Nephron progenitor cell (in vitro differentiated cells): ENCODE data around the gene KCTD20.

Source experiments
- DNase-seq: peaks from one replicate; pipeline ENCODE4 v3.0.0; 2021
- H3K27ac Mint-ChIP-seq: 2 replicates; pipeline ENCODE4 v1.8.0; 2021; ENCODE audit warnings: mild to moderate bottlenecking, moderate library complexity, mixed read lengths
- H3K27me3 Mint-ChIP-seq: 2 replicates; pipeline ENCODE4 v1.8.0; 2021; ENCODE audit warnings: mild to moderate bottlenecking, low read depth, mixed read lengths; ENCODE audit not compliant: poor library complexity
- H3K36me3 Mint-ChIP-seq: 2 replicates; pipeline ENCODE4 v1.8.0; 2021; ENCODE audit warnings: low read depth, mixed read lengths
- H3K4me1 Mint-ChIP-seq: 2 replicates; pipeline ENCODE4 v1.8.0; 2021; ENCODE audit warnings: mixed read lengths
- H3K4me3 Mint-ChIP-seq: 2 replicates; pipeline ENCODE4 v1.8.0; 2021; ENCODE audit warnings: mild to moderate bottlenecking, moderate library complexity, mixed read lengths
- H3K9me3 Mint-ChIP-seq: 2 replicates; pipeline ENCODE4 v1.8.0; 2021; ENCODE audit warnings: mild to moderate bottlenecking, moderate library complexity, mixed read lengths
- TF ChIP-seq, protein P1 (sequence below): fragments of 200-600 bp; sonication (generic); IDR thresholded peaks from 2 replicates; pipeline ENCODE4 v1.5.0; 2021; ENCODE audit warnings: antibody characterized with exemption

KCTD20 gene

DNA sequence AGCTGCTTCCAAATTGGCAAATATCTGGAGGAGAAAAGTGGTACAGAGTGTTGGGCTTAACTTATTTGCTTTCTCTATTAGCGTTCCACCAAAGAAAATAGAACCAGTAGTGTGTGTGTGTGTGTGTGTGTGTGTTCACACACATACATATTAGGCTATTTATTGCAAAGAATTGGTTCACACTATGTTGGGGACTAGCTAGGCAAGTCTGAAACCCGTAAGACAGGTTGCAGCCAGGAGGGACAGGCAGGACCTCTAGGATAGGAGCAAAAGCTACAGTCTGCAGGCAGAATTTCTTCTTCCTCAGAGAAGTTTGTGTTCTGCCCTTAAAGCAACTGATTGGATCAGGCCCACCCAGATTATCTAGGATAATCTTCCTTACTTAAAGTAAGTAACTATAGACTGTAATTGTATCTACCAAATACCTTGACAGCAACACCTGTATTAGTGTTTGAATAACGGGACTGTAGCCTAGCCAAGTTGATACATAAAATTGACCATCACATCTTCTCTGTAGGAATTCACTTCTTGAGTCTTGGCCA is 12.8 kb downstream of the KCTD20 start:
- no peak overlapping the region for H3K4me3 Mint-ChIP-seq
- H3K4me1 Mint-ChIP-seq = no peaks in the 10 kb centered on the region
- TF ChIP-seq, protein P1, sequence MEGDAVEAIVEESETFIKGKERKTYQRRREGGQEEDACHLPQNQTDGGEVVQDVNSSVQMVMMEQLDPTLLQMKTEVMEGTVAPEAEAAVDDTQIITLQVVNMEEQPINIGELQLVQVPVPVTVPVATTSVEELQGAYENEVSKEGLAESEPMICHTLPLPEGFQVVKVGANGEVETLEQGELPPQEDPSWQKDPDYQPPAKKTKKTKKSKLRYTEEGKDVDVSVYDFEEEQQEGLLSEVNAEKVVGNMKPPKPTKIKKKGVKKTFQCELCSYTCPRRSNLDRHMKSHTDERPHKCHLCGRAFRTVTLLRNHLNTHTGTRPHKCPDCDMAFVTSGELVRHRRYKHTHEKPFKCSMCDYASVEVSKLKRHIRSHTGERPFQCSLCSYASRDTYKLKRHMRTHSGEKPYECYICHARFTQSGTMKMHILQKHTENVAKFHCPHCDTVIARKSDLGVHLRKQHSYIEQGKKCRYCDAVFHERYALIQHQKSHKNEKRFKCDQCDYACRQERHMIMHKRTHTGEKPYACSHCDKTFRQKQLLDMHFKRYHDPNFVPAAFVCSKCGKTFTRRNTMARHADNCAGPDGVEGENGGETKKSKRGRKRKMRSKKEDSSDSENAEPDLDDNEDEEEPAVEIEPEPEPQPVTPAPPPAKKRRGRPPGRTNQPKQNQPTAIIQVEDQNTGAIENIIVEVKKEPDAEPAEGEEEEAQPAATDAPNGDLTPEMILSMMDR = no peak
- DNase-seq = no peak
- H3K36me3 Mint-ChIP-seq = peaks cover 44% of the 10 kb centered on the region
- H3K27me3 Mint-ChIP-seq = no peaks in the 10 kb centered on the region
- no peak overlapping the region for H3K27ac Mint-ChIP-seq
- no peaks in the 10 kb centered on the region for H3K9me3 Mint-ChIP-seq

DNA sequence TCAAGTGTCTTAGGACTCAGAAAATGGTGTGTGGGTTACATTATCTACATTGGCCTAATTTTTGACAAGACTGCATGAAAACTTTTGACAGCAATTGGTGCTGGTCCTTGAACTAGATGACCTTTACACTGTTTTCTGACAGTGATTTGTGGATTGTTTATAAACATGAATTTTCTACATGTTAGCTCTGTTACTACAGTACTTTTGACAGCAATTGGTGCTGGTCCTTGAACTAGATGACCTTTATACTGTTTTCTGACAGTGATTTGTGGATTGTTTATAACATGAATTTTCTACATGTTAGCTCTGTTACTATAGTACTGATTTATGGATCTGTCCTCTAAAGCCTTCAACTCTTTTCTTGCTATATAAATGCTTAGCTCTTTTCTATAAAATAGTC is 16.7 kb downstream of the KCTD20 start:
- no peak for DNase-seq
- Mint-ChIP-seq H3K27me3 (no peaks in the 10 kb centered on the region), H3K4me3 (no peak overlapping the region), H3K4me1 (no peaks in the 10 kb centered on the region), H3K36me3 (peaks cover 36% of the 10 kb centered on the region), H3K27ac (no peak overlapping the region), H3K9me3 (no peaks in the 10 kb centered on the region)
- TF ChIP-seq, protein P1 = no peak

DNA sequence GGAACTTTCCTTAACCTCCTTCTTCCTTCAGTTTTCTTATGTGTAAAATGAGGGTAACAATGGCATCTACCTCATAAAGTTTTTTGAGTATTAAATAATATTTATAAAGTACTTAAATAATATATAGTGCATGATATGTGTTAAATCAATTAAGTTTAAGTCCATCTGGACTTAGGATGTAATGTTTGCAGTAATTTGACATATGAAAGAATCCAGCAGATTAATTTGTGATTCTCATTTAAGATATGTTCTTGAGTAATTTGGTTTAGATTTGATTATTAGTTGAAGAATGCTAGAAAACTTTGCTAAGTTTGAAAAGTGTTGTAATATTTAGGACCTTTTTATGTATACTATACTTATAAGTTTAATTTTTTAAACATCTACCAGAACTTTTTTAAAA is 18.1 kb downstream of the KCTD20 start:
- H3K4me1 Mint-ChIP-seq = no peaks in the 10 kb centered on the region
- DNase-seq = no peak
- H3K4me3 Mint-ChIP-seq = no peak overlapping the region
- H3K9me3 Mint-ChIP-seq = no peaks in the 10 kb centered on the region
- no peaks in the 10 kb centered on the region for H3K27me3 Mint-ChIP-seq
- no peak overlapping the region for H3K27ac Mint-ChIP-seq
- TF ChIP-seq, protein P1 = no peak
- peaks cover 46% of the 10 kb centered on the region for H3K36me3 Mint-ChIP-seq

DNA sequence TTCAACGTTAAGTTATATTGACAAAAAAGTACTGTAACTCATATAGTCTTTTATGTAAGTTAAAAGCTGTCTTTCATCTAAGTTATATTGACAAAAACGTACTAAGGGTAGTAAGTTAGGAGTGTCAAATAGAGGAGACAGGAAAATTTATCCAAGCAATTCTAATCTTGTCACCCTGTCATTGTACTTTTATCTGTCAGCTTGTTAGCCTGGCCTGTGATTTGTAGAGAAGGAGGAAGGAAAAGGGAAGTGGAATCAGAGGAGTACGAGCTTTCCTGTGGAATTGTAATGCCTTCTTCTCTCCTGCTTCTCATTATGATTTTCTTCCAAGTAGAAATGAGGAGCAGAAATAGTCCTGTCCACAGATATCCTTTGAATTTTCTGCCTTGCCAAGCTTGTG is 18.8 kb downstream of the KCTD20 start:
- Mint-ChIP-seq H3K4me3 (no peak overlapping the region), H3K27ac (no peak overlapping the region), H3K36me3 (peaks cover 50% of the 10 kb centered on the region), H3K9me3 (peaks cover 3% of the 10 kb centered on the region), H3K27me3 (no peaks in the 10 kb centered on the region), H3K4me1 (no peaks in the 10 kb centered on the region)
- TF ChIP-seq, protein P1 = no peak
- no peak for DNase-seq

DNA sequence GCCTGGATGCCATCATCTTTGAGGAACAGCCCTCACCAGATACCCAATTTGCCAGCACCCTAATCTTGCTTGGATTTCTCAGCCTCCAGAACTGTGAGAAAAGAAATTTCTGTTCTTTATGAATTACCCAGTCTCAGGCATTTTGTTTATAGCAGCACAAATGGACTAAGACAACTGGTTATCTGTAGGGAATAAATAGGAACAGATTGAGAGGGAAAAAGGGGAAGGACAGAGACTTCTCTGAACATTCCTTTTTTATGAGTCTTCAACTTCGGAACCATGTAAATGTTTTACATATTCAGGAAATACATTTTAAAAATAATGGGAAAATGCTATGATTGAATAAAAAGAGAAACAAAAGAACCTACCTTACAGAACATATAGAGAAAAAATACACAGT is 20.9 kb downstream of the KCTD20 start:
- Mint-ChIP-seq H3K36me3 (peaks cover 45% of the 10 kb centered on the region), H3K4me1 (no peaks in the 10 kb centered on the region), H3K9me3 (peaks cover 6% of the 10 kb centered on the region), H3K27me3 (no peaks in the 10 kb centered on the region), H3K4me3 (no peak overlapping the region), H3K27ac (no peak overlapping the region)
- TF ChIP-seq, protein P1 = no peak
- no peak for DNase-seq

DNA sequence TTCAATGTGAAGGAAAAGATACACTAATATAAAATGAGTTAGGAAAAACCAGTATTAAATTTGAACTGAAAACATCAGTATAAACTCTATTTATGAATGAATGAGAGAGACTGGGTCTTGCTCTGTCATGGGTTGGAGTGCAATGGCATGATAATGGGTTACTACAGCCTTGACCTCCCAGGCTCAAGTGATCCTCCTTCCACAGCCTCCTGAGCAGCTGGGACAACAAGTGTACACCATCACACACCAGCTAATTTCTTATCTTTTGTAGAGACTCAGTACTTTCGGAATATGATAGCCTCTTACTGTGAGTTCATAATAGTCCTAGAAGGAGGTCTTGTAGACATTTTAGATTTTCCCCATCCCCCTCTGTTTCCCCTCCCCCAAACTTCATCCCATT is 21.4 kb downstream of the KCTD20 start:
- H3K4me3 Mint-ChIP-seq = no peak overlapping the region
- TF ChIP-seq, protein P1 = no peak
- DNase-seq = no peak
- H3K4me1 Mint-ChIP-seq = no peaks in the 10 kb centered on the region
- no peaks in the 10 kb centered on the region for H3K27me3 Mint-ChIP-seq
- no peak overlapping the region for H3K27ac Mint-ChIP-seq
- H3K9me3 Mint-ChIP-seq = peaks cover 6% of the 10 kb centered on the region
- H3K36me3 Mint-ChIP-seq = peaks cover 45% of the 10 kb centered on the region
